Measurements from ENCODE around the gene ZNF687.
A peak's percentile ranks its signal among the peaks of the same experiment; 100 is the strongest.

The ZNF687 gene

DNA sequence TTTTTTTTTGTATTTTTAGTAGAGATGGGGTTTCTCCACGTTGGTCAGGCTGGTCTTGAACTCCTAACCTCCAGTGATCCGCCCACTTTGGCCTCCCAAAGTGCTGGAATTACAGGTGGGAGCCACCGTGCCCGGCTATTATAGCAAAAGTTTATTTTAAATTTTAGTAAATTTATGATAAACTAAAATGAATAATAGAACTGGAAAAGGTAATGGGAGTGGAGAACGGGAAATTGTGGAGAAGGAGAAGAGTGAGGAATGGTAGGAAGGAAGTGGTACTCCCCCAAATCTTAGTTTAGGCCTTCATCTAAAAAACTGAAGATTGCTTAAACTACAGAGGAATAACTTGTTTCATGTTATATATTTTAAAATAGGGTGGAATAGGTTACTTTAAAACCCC is 52.7 kb downstream of the ZNF687 start:
- no peak for DNase-seq
- in situ Hi-C loops (cut with HindIII; ENCODE audit: low pct_ligation_motif_present, low pct_unique_long_range_greater_than_20kb, low sequenced_read_pairs): no loop called here

DNA sequence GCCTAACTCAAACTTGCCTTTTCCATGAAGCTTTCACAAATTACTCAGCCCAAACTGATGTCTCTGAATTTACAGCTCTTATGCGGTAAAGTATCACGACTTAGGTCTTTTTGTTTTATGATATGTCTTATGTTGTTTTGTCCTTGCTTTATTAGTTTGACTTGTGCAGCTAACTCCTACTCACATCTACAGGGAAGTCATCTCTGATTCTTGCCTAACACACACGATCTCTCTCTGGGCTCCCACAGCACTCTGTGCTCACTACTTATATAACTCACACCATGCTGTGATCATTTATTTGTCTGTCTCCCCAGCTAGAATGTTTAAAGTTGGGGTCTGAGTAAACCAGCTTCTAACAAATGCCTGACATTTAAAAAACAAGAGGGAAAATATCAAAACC is 54.5 kb downstream of the ZNF687 start:
- no peak for DNase-seq
- in situ Hi-C loops (cut with HindIII; ENCODE audit: low pct_ligation_motif_present, low pct_unique_long_range_greater_than_20kb, low sequenced_read_pairs): no loop called here

DNA sequence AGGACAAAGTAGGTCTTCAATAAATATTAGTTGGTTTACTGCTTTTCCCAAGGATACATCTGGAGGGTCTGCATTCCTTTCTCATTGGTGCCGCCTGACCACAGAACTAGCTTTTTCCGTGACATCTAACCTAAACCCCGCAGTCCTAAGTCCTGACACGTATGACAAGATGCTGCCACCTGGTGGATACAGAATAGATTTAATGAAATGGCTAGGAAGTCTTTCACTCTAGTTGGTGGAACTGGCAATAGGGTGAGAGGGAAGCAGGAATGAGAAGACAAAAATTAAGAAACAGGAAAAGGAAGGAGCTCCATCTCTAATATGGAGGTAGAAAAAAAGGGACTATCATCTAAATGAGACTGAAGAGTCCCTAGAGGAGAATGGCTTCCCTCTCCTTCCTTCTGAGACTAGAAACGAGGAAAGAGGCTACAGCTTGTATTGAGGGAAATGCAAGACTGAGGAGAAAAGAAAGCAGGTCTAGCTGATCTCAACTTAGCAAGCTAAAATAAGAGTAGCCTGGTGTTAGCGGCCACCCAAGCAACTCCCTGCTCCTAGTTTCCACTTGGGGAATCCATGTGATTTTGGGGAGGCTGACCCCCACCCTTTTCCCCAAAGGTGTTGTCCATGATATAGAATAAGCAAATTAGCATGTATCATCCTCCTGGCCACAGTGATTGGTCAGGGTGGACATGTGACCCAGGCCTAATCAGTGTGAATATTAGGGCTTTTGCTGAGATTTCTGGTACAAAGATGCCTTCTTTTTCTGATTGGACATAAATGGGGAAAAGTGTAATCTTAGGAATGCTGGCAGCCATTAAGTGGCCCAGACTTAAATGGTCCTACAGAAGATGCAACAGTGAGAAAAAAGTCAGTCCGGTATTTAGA is 59.0 kb downstream of the ZNF687 start:
- peak; percentile 88 for DNase-seq
- in situ Hi-C loops (cut with HindIII; ENCODE audit: low pct_ligation_motif_present, low pct_unique_long_range_greater_than_20kb, low sequenced_read_pairs): no loop called here
